Camera-type eye (tissue), 1 donor: ENCODE measurements around the gene VN1R2. TPM values are rescaled to one million over a fixed set of nuclear protein-coding genes. Genes with fewer than 3 reads are reported as not detected.

Experiments
- total RNA-seq: library from RNA; depleted of rRNA; stranded (reverse); fragments of >200 nt; gene quantifications from one replicate; pipeline ENCODE4 v1.2.3, GENCODE V29; 2014

The VN1R2 gene, protein sequence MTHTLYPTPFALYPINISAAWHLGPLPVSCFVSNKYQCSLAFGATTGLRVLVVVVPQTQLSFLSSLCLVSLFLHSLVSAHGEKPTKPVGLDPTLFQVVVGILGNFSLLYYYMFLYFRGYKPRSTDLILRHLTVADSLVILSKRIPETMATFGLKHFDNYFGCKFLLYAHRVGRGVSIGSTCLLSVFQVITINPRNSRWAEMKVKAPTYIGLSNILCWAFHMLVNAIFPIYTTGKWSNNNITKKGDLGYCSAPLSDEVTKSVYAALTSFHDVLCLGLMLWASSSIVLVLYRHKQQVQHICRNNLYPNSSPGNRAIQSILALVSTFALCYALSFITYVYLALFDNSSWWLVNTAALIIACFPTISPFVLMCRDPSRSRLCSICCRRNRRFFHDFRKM
- total RNA-seq, result not detected

DNA sequence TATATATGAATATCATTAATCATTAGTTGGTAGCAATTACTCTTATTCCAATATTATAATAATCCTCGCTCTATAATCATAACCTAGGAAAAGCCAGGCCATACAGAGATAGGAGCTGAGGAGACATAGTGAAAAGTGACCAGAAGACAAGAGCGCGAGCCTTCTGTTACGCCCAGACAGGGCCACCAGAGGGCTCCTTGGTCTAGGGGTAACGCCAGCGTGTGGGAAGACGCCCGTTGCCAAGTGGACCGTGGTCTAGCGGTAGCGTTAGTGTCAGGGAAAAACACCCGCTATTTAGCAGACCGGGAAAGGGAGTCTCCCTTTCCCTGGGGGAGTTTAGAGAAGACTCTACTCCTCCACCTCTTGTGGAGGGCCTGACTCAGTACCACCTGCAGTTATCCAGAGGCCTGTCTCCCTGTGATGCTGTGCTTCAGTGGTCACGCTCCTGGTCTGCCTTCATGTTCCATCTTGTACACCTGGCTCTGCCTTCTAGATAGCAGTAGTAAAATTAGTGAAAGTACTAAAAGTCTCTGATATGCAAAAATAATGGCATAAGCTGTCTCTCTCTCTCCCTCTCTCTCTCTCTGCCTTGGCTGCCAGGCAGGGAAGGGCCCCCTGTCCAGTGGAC is at the start of gene VN1R2:
Gene VN1R2 (plus strand): TSS at position 578 of the 628 bp plus-strand sequence. CDS start 84 bp downstream, outside the sequence.

DNA sequence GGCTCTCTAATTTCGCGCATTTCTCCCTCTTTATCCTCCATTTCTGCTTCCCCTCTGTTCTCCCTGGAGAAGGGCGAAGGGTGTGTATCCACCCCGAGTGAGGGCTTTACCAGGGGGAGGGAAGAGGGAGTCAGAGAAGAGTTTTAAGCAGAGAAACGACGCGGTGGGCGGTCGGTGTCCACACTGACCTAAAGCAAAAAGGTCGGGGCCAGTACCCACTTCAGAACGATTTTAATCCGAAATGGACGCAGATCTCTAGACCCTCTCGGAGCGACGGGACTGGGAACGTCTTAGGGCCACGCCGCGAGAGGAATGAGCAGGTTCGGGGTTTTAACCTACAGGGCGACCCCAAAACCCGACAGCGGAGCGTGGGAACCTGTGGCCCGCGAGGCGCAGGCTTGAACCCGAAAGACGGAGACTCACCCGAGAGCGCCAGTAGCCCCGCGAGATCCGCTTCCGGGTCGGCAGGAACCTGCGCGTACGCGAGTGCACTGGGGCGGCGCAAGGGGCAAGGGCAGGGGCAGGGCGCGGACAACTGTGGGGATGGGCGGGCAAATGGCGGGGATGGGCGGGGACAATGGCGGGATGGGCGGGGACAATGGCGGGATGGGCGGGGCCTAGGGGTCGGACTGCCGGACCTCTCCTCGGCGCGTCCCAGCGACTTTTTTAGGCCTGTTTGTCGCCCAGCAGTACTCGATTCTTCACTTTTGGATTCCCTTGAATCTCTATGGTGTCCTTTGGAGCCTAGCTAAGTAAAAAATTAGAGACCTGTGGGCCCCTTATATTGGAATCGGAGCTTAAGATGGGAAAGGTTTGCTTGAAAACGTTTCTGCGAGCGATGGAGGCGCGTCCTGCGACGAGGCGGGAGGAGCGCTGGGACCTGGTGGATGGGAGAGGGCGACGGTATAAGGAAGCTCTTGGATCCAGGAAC is 3.4 kb upstream of the VN1R2 start, which contains the start of gene ZNF677:
Gene ZNF677 (minus strand): TSS at position 463 of the 931 bp plus-strand sequence. CDS start 3,323 bp downstream, outside the sequence.

DNA sequence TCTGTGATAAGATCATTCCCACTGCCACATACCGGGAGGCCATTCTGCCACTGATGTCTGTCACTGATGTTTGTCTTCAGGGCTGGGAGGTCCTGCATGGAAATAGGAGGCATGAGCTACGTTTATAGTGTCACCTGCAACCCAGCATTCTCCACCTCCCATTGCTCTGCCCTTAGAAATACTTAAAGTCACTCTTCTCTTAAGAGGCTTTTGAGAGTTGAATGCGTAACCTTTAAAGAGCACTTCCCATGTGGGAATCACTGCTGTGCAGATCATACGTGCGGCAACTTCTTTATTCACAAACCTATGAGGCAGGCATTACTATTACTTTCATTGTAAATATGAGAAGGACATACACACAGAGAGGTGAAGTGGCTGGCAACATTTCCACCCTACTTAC is 9.5 kb downstream of the VN1R2 start, which contains the start of gene VN1R4:
Gene VN1R4 (minus strand): TSS at position 101 of the 400 bp plus-strand sequence. CDS start 58 bp downstream, at position 43.

Other genes starting within 250 kb of the VN1R2 start
- gene ERVV-1, start 244.4 kb upstream of the VN1R2 start, total RNA-seq, result not detected
- gene ERVV-2, start 213.6 kb upstream of the VN1R2 start, total RNA-seq, result not detected
- gene ZNF160, start 154.9 kb upstream of the VN1R2 start, total RNA-seq, result 87.9 TPM
- 25.6 TPM for gene ZNF415, start 125.4 kb upstream of the VN1R2 start, total RNA-seq
- 22.3 TPM for gene ZNF347, start 99.2 kb upstream of the VN1R2 start, total RNA-seq
- 4.3 TPM for gene ZNF665, start 64.9 kb upstream of the VN1R2 start, total RNA-seq
- gene ZNF677, start 3.4 kb upstream of the VN1R2 start, total RNA-seq, result 67.0 TPM
- not detected for gene VN1R4, start 9.4 kb downstream of the VN1R2 start, total RNA-seq
- 13.0 TPM for gene ZNF845, start 75.5 kb downstream of the VN1R2 start, total RNA-seq
- 22.2 TPM for gene ZNF525, start 107.4 kb downstream of the VN1R2 start, total RNA-seq
- 21.0 TPM for gene ZNF765, start 136.9 kb downstream of the VN1R2 start, total RNA-seq
- 14.6 TPM for gene ZNF761, start 173.7 kb downstream of the VN1R2 start, total RNA-seq
- 8.0 TPM for gene ZNF813, start 209.4 kb downstream of the VN1R2 start, total RNA-seq